GM18505 (cell line): ENCODE data around the gene SLC12A5.
A peak's percentile ranks its signal among the peaks of the same experiment; 100 is the strongest.

Experiments used
- ATAC-seq: cut with Tn5 transposase; IDR thresholded peaks from one replicate; pipeline ENCODE4 v1.9.1; 2021; ENCODE audit not compliant: unreplicated experiment
- POLR2A ChIP-seq: IDR thresholded peaks from 4 replicates; pipeline ENCODE4 v1.6.1; 2011; ENCODE audit warnings: borderline replicate concordance; ENCODE audit not compliant: insufficient read depth, insufficient read length; ENCODE audit errors: extremely low read depth

Gene SLC12A5

DNA sequence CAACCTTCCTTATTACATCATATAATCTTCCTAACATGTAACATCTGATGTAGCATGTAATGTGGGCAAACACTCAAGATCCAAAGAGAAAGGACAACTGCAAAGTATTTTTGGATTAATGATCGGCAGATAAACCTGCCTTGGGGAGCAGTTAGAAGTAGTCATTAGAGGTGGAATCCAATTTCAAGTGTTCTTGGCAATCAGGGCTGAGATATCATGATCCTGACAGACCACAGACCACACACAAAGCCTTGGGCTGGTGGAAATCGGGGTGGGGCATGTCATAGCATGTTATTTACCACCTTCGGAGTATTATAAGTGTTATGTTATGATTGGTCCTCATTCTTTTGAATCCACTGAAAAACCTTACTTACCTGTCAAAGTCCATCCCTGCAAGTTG, 44.4 kb downstream of the SLC12A5 start:
- no peak for ATAC-seq
- TF ChIP-seq POLR2A, result no peak

DNA sequence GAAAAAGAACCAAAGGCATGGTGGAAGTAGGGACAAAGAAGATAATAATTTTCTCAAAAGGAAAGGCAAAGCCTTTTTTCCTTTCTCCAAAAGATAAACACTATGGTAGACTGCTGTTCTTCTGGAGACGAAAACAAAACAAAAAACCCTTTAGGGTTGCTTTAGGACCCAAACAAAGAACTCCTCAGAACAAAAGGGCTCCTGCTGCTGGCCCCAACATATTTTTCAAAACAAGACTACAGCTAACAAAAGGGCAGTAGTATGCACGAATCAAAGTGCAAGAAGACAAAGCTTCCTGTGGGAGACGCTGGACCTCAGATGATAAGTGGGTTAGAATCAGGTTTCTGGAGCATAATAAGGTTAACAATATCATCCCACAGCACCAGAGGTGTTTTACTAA, 45.0 kb downstream of the SLC12A5 start:
- TF ChIP-seq POLR2A, result no peak
- ATAC-seq, result no peak

DNA sequence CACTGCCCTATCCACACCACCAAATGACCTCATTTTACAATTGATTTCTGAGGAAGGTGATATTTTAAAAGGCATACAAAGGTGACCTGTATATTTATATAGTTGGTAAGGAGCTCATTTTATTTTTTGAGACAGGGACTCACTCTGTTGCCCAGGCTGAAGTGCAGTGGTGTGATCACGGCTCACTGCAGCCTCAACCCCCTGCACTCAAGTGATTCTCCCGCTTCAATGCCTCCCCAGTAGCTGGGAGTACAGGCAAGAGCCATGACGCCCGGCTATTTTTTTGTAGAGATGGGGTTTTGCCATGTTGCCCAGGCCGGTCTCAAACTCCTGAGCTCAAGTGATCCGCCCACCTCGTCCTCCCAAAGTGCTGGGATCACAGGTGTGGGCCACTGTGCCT, 47.8 kb downstream of the SLC12A5 start:
- no peak for ATAC-seq
- TF ChIP-seq POLR2A, result no peak

DNA sequence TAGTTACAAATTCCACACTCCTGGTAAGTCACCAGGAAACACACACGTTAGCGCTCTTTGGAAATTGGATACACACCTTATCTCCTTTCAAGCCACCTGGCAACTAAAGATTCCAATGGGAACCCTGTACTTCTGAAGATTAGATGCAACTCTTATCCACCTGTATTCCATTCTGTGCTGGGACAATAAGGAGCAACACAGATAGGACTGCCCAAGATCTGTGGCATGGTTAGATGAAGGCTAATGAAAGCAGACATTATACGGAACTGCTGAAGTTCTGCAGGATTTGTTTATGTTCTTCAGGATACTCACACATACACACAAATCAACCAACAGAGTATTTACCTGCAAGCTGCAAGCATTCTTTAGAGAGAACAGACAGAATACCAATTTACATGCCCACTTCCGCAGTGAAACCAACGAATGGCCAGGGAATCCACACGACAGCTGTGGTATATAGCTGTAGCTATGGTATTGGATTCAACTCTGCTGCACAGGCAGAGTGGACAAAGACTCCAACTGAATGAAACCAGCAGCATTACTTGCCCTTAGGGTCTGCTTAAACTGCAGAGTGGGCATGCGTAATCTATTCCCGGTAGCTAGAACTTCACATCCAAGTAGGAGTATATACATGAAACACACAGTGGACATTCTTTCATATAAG, 48.8 kb downstream of the SLC12A5 start:
- TF ChIP-seq POLR2A, result no peak
- ATAC-seq, result no peak

DNA sequence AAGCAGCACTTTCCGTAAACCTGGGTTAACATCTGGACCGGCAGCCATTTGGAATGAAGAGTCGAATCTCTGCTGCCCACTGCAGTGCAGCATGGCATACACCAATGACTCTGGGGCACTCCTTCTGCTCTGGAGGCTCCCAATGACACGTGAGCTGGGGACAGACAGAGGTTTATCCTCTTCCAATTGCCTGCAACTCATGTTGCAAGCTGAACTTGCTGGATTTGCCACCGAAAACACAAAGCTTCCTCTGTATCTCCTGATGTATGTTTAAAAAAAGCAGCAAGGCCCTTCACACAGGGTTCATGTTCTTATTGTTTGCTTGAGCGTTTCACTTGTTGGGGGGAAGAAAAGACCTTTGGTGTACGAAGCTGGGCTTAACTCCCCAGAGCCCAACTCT, 49.9 kb downstream of the SLC12A5 start:
- TF ChIP-seq POLR2A, result no peak
- ATAC-seq, result no peak

DNA sequence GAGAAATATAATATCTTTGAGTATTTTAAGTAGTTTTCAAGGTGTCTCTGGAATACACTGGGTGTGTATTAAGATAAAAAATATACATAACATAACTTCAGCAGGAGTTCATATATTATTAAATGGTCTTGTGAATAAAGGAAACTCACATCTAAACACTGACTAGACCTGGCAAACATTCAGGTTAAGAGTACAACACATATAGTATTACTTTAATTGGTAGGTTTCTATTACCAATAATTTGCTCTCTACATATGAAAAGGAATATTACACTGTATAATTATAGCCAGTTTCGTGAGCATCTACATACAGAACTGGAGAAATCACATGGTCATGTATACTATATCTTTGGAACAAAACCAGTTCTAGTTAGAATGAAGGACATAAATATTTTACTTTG, 52.1 kb downstream of the SLC12A5 start:
- no peak for ATAC-seq
- no peak for TF ChIP-seq POLR2A

DNA sequence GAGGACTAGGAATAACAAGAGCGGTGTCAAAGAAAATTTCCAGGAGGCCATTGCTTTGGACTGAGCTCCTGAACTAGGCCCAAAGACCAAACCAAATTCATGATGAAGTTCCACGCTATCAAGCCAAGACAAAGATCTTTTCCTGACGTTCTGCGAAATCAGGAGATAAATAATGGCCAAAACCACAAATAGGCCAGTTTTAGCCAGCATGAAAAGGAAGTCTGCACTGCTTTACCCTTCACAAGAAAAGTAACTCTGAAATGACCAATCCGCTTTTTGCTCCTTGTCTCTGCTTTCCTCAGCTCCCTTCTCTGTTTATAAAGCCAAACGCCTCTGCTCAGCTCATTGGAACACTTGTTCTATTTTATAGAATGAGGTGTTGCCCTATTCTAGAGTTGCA, 54.1 kb downstream of the SLC12A5 start:
- ATAC-seq, result no peak
- TF ChIP-seq POLR2A, result no peak

DNA sequence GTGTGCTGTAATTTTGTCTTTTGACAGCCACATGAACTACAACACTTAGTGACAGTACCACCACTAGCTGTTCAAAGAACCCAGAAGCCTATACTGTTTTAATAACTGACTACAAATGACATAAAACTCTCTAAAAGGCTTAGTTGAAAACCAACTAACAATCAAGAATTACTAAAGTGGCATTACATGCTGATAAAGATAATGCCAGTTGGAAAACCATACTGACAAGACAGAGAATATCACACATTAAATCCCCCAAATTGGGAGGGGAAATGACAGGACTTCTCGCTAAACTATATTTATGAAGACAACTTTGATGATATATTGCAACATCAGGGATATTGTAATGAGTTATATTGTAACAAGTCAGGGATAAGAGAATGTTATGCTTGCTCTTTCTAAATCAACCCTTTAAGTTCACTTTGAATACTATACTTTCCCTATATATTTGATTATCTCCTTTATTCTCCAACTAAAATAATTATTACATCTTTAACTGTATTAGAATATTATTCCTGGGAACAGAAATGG, 54.6 kb downstream of the SLC12A5 start:
- TF ChIP-seq POLR2A, result no peak
- ATAC-seq, result no peak

DNA sequence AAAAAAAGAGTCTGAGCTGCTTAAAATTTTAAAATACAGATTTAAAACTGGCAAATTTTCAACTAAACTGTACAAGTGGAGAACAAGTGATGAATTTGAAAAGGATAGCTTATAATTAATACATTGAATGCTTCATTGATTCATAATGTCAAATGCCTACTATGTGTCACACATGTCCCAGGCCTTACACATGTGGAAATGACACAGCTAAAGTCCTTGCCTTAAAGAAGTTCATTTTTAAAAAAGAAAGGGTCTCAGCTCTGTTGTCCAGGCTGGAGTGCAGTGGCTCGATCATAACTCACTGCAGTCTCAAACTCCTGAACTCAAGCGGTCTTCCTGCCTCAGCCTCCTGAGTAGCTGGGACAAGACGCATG, 55.8 kb downstream of the SLC12A5 start:
- no peak for ATAC-seq
- no peak for TF ChIP-seq POLR2A

DNA sequence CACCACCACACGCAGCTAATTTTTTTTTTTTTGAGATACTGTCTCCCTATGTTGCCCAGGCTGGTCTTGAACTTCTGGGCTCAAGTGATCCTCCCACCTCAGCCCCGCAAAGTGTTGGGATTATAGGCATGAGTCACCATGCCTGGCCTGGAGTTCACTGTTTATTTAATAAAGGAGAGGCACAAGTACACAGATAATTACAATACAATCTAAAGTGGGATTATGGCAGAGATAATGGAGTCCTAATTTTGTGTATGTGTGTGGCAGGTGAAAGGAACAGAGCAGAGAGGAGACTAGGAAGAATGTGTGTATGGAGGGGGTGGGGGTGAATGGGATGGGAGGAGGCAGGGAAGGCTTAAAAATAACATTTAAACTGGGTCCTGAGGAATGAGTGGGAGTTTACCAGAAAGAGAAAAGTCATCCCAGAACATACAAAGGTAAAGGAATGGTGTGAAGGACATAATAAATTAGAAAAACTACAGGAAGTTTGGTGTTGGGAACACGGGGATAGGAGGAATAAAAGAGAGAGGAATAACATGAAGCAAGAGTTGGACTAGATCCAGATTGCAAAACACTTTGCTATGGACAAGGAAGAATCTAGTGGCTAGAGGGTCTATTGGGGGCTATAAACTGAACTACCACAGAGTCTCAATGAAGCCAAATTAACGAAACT, 56.3 kb downstream of the SLC12A5 start:
- ATAC-seq, result no peak
- TF ChIP-seq POLR2A, result no peak

DNA sequence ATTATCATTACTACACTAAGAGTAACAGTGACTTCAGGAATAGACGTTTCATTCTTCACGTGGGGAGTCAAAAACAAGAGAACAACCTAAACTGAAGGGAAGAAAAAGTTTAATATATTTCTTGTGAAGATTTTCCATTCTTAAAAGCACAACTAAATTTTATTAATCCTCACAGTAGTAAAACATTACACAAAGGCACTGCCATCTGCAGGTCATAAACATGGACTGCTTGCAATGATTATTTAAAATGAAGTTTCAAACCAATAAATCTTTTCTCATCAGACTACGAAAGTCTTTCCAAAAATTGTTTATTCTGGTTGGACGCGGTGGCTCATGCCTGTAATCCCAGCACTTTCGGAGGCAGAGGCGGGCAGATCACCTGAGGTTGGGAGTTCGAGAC, 58.1 kb downstream of the SLC12A5 start:
- ATAC-seq, result no peak
- no peak for TF ChIP-seq POLR2A

DNA sequence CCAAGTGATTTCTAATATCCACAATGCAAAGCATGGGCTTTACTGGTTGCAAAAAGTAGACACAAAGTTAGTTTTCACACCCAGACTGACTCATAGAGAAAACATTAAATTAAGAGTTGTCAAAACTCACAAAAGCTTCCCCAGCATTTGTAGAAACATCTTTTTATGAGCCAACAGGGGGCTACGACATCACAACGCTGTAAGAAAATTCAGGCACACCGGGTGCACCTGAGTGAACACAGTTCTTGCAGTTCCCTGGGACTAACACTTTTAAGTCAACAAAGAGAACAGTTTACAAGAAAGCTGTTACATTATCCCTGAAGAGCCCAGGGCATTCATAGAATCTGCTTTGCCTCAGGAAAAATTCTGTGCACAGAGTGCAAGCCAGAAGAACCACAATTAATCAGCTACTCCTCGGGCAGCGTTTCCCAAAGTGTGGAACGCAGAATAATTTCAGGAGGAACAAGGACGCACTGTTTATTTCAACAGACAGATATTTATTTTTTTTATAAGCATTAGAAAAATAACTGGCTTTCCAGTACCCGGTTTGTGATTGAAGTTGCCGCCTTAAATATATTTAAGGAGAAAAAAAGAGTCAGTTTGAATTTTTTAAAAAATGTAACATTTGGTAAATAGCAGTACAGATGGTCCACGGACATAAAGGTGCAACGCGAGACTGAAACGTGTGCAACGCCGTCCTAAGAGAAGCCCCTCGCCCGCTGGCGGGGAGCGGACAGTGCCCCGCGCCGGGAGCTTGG, 59.6 kb downstream of the SLC12A5 start:
- TF ChIP-seq POLR2A, result no peak
- ATAC-seq, result no peak

DNA sequence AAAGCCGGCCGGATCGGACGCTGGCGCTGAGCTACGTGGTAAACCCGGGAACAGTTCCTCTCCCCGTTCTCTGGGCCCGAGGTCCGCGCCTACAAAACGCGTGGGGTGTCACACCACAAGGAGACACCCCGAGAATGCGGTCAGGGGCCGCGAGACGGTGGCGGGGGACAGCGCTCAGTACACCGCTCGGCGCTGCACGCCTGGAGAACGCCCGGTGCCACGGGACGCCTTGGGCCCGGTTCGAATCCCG, 60.1 kb downstream of the SLC12A5 start:
- TF ChIP-seq POLR2A, result no peak
- peak; percentile 36 for ATAC-seq
